K562 (cell line): Measurements from ENCODE around the gene HLA-B. TPM values are rescaled to one million over a fixed set of nuclear protein-coding genes. Genes with fewer than 3 reads are reported as not detected.

Experiments
- ATAC-seq: fragments of 200-7000 bp; cut with Tn5 transposase; 3 replicates; pipeline ENCODE4 v1.9.1; 2020; ENCODE audit warnings: moderate library complexity
- BruUV-seq: library from RNA; stranded (reverse); fragments of 400-500 nt; replicated peaks from 2 replicates; lab custom pipeline; 2021; lab: Mats Ljungman, UMichigan
- CTCF ChIA-PET: fragments of 300-600 bp; formaldehyde crosslinking; extraction: SDS; loops from one replicate; lab custom pipeline; 2021; ENCODE audit warnings: low intra/inter-chr PET ratio; lab: Yijun Ruan, JAX
- POLR2A ChIA-PET: fragments of 300-600, 350-650 bp; sonication (Branson Sonifier 250); formaldehyde crosslinking; extraction: SDS; loops from one replicate; lab custom pipeline; 2021; ENCODE audit warnings: antibody characterized with exemption, inconsistent platforms; lab: Yijun Ruan, JAX
- DNase-seq, 4 experiments: peaks; one replicate each; pipeline versions ENCODE4 v3.0.0 to v3.0.0-alpha.2; 2011 to 2018; ENCODE audit warnings: low spot score in 3 of 4, mixed read lengths in 3 of 4; ENCODE audit errors: extremely low read depth in 1 of 4
- FAIRE-seq: peaks from 2 replicates; lab custom pipeline; 2011; peaks lifted over from hg19 to GRCh38; lab: Jason Lieb, UNC
- H2AFZ ChIP-seq: 2 replicates; pipeline ENCODE4 v1.6.0; 2011; ENCODE audit warnings: low read depth, low read length, control low read depth, inconsistent platforms
- H3K27ac ChIP-seq: fragments of 200-600 bp; 3 replicates; pipeline ENCODE4 v1.8.0; 2011; ENCODE audit warnings: low read depth, mild to moderate bottlenecking, control low read depth, inconsistent platforms, low read length, moderate library complexity, mixed read lengths; ENCODE audit errors: extremely low read depth
- H3K27me3 ChIP-seq, 2 experiments: fragments of 300-600 bp in 1 of 2; 2 replicates in 1 of 2; 3 replicates in 1 of 2; pipeline versions ENCODE4 v1.6.0 to v1.8.0; 2011; ENCODE audit warnings: inconsistent platforms in 2 of 2, low read length in 2 of 2, mild to moderate bottlenecking in 1 of 2, mixed read lengths in 1 of 2, moderate library complexity in 1 of 2; ENCODE audit not compliant: control insufficient read depth in 2 of 2, insufficient read depth in 2 of 2
- H3K36me3 ChIP-seq: fragments of 300-600 bp; 3 replicates; pipeline ENCODE4 v1.8.0; 2011; ENCODE audit warnings: mild to moderate bottlenecking, low read length, inconsistent platforms; ENCODE audit not compliant: control insufficient read depth, insufficient read depth
- H3K4me1 ChIP-seq, 2 experiments: fragments of 200-600 bp in 1 of 2; replicated peaks in 1 of 2; 2 replicates in 1 of 2; 3 replicates in 1 of 2; pipeline versions ENCODE4 v1.5.1 to v1.8.0; 2011; ENCODE audit warnings: inconsistent platforms in 2 of 2, low read length in 2 of 2, mild to moderate bottlenecking in 1 of 2, mixed read lengths in 1 of 2, moderate library complexity in 1 of 2; ENCODE audit not compliant: control insufficient read depth in 2 of 2, insufficient read depth in 2 of 2
- H3K4me2 ChIP-seq: 2 replicates; pipeline ENCODE4 v1.6.1; 2011; ENCODE audit warnings: low read length, control low read depth, inconsistent platforms, mixed read lengths; ENCODE audit not compliant: insufficient read depth
- H3K4me3 ChIP-seq: fragments of 200-600 bp; sonication (generic), shearing (Covaris generic); 2 replicates; pipeline ENCODE4 v1.5.1; 2016; ENCODE audit warnings: control low read depth, inconsistent platforms
- H3K79me2 ChIP-seq: fragments of 200-600 bp; 3 replicates; pipeline ENCODE4 v1.8.0; 2011; ENCODE audit warnings: low read length, inconsistent platforms; ENCODE audit not compliant: control insufficient read depth, insufficient read depth
- H3K9ac ChIP-seq, 2 experiments: 2 replicates each; pipeline versions ENCODE4 v1.6.0 to v1.6.1; 2011; ENCODE audit warnings: low read depth in 2 of 2, low read length in 2 of 2, control low read depth in 1 of 2, inconsistent platforms in 1 of 2, mild to moderate bottlenecking in 1 of 2, mixed read lengths in 1 of 2; ENCODE audit not compliant: insufficient read depth in 1 of 2
- H3K9me1 ChIP-seq: one replicate; pipeline ENCODE4 v1.6.0; 2011; ENCODE audit warnings: inconsistent platforms, mild to moderate bottlenecking, low read length, moderate library complexity; ENCODE audit not compliant: control insufficient read depth, insufficient read depth
- H3K9me3 ChIP-seq: replicated peaks from 2 replicates; pipeline ENCODE4 v1.5.1; 2011; ENCODE audit warnings: low read depth, low read length, inconsistent platforms; ENCODE audit not compliant: control insufficient read depth, insufficient read depth
- H4K20me1 ChIP-seq: replicated peaks from 2 replicates; pipeline ENCODE4 v1.6.1; 2011; ENCODE audit warnings: low read length, inconsistent platforms, mixed read lengths; ENCODE audit not compliant: control insufficient read depth, insufficient read depth
- KLF16 ChIP-seq: IDR thresholded peaks from 2 replicates; pipeline ENCODE4 v1.6.1; 2016; ENCODE audit warnings: antibody characterized with exemption
- NFYB ChIP-seq: IDR thresholded peaks from 2 replicates; pipeline ENCODE4 v1.6.1; 2011; ENCODE audit warnings: mild to moderate bottlenecking, moderate library complexity; ENCODE audit not compliant: insufficient read length; ENCODE audit errors: extremely low read depth
- PCBP1 ChIP-seq: fragments of 200-400 bp; formaldehyde crosslinking; IDR thresholded peaks from 2 replicates; pipeline ENCODE4 v1.6.1; 2018; ENCODE audit warnings: mild to moderate bottlenecking, low read depth, low read length; ENCODE audit not compliant: poor library complexity, severe bottlenecking
- SIX5 ChIP-seq, 2 experiments: IDR thresholded peaks; 2 replicates each; pipeline ENCODE4 v1.6.1; 2011; ENCODE audit warnings: low read length in 2 of 2, borderline replicate concordance in 1 of 2, low read depth in 1 of 2, mild to moderate bottlenecking in 1 of 2, moderate library complexity in 1 of 2; ENCODE audit not compliant: insufficient read depth in 1 of 2
- YY1 ChIP-seq, 3 experiments: IDR thresholded peaks; 2 replicates each; pipeline ENCODE4 v1.6.1; 2011; ENCODE audit warnings: low read length in 2 of 3, mild to moderate bottlenecking in 2 of 3, moderate library complexity in 2 of 3, borderline replicate concordance in 1 of 3, control low read depth in 1 of 3, low read depth in 1 of 3; ENCODE audit not compliant: insufficient read depth in 3 of 3, insufficient replicate concordance in 2 of 3, control insufficient read depth in 1 of 3, insufficient read length in 1 of 3; ENCODE audit errors: extremely low read depth in 1 of 3
- ZNF263 ChIP-seq: sonication (generic); formaldehyde crosslinking; IDR thresholded peaks from 2 replicates; pipeline ENCODE4 v1.8.0; 2022; ENCODE audit warnings: mild to moderate bottlenecking, missing genetic modification reagents, borderline replicate concordance
- WGBS: fragments of 100-300 bp; shearing (Covaris generic); methylation state at CpG from one replicate; pipeline ENCODE4 v1.1.6; 2016; ENCODE audit warnings: low coverage, mixed read lengths; ENCODE audit not compliant: insufficient coverage; ENCODE audit errors: missing lambda C conversion rate; 5-methylcytosine and 5-hydroxymethylcytosine counted together
- in situ Hi-C: fragments of 300-500 bp; cut with MboI; formaldehyde crosslinking; loops from 4 replicates; pipeline ENCODE4 v1.15.0; 2018; ENCODE audit warnings: inconsistent platforms, mixed read lengths
- intact Hi-C: fragments of 100-400 bp; cut with micrococcal nuclease; formaldehyde crosslinking; loops from 2 replicates; pipeline ENCODE4 v1.14.2; 2022
- polyA plus RNA-seq, 8 experiments: library from polyadenylated mRNA; depleted of rRNA in 4 of 8; stranded (reverse) in 5 of 8; unstranded in 3 of 8; fragments of >200 nt; fragmentation: Nextera tagmentation in 2 of 8; fragmentation: Illumina TruSeq in 1 of 8; extraction: Ambion mirVana in 2 of 8; extraction: Trizol in 1 of 8; gene quantifications; 2 replicates each; pipeline versions ENCODE4 v1.2.1 to v1.2.3, GENCODE V29; 2011 to 2014; ENCODE audit warnings: inconsistent platforms in 1 of 8, missing spikeins in 1 of 8
- total RNA-seq, 7 experiments: library from RNA; depleted of rRNA in 6 of 7; stranded (reverse); fragments of >200 nt in 6 of 7; fragmentation: Illumina TruSeq in 2 of 7; extraction: Trizol in 2 of 7; gene quantifications; 2 replicates each; pipeline versions ENCODE4 v1.2.1 to v1.2.3, GENCODE V29; 2011 to 2021; ENCODE audit warnings: low replicate concordance in 1 of 7
- TF ChIP-seq, protein P1 (sequence below), 2 experiments: IDR thresholded peaks in 1 of 2; conservative IDR thresholded peaks in 1 of 2; 2 replicates each; pipeline ENCODE4 v1.6.1; 2016; ENCODE audit warnings: low read depth in 2 of 2, mild to moderate bottlenecking in 1 of 2, missing compliant biosample characterization in 1 of 2, missing genetic modification characterization in 1 of 2, moderate library complexity in 1 of 2

HLA-B gene
- total and polyA plus RNA-seq, 9 of the 15 experiments (the other 6 are each of a cell fraction or from before 2014, with no cell fraction given): 0.07 to 9.7 (median 0.65) TPM; not detected in 2

GRCh38 chr6:31308845-31309175 is 48.2 kb downstream of the HLA-B start:
- TF ChIP-seq KLF16 (no peak), SIX5 (IDR thresholded peaks at IDR 0.05; ENCODE audit: borderline replicate concordance in 1 of 2, insufficient read depth in 1 of 2, low read depth in 1 of 2, low read length in 2 of 2) (no peak)
- TF ChIP-seq, all 486 proteins: peak for 0
- ATAC-seq (peak; percentile 35; the same call in 2 of the 3 replicates), DNase-seq (no peak), FAIRE-seq (no peak)
- peaks cover 8 to 15% of the 10 kb centered on the region in 2 experiments; a peak in 4 of 5 replicates for H3K4me1 ChIP-seq
- no TSS peak for BruUV-seq
- no peak overlapping the region for H3K4me3 ChIP-seq
- H3K9ac ChIP-seq: no peak overlapping the region
- in situ Hi-C loops (no loop called here), intact Hi-C loops (no loop called here)
- WGBS: 5% methylated on average over 11 of the region's 11 CpGs
- H3K4me2 ChIP-seq: no peak overlapping the region
- H4K20me1 ChIP-seq: no peaks in the 10 kb centered on the region; the same call in 1 of the 2 replicates
- H3K9me3 ChIP-seq: no peaks in the 10 kb centered on the region
- ChIA-PET CTCF (no interaction called here), POLR2A (interaction anchor here (0.6 to 2.4 kb wide), 3 partner anchors 12 to 30 kb away, joined by 3 to 15 read pairs (median 3); no protein-coding TSS in a partner anchor)
- H2AFZ ChIP-seq: no peak overlapping the region
- H3K79me2 ChIP-seq: no peaks in the 10 kb centered on the region
- peaks cover 17 to 42% of the 10 kb centered on the region in 2 experiments; a peak in 4 of 5 replicates for H3K27me3 ChIP-seq
- no peaks in the 10 kb centered on the region for H3K9me1 ChIP-seq
- no peaks in the 10 kb centered on the region for H3K36me3 ChIP-seq
- no peak overlapping the region for H3K27ac ChIP-seq

DNA sequence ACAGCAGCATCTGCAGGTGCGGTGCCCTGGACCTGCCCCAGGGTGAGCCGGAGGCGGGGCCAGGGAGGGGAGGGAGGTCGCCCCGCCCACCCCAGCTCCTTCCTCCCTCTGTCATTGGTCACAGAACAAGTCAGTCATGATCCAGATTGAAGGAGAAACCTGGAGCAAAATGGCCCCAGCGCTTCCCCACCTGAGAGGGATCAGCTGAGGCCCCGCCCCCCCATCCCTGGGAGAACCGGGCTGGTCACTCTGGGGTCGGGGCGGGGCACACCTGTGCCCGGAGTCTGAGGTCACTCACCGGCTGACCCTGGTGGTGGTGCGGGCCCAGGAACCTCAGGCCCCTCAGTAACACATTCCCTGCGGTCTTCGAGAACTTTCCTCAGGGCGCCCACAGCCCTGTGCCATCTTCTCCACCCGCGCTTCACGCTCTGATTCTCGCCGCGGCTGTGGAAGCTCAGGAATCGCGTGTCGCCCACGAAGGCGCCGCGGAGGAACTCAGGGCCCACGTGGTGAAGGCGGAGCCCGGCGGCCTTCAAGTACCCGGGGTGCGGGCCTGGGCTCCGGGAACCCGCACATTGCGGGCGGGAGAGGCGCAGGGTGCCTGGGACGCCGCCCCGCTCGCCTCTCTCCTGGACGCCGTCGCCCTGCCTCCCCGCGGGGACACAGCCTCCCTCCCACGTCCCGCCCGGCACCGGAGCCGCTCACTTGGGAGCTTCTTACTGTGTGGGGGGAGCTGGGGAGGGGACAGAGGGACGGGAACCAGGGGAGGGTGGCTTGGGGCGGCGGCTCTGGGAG is 48.7 kb downstream of the HLA-B start:
- Histone ChIP-seq H3K36me3 (no peaks in the 10 kb centered on the region), H3K4me1 (peaks cover 8 to 15% of the 10 kb centered on the region in 2 experiments; a peak in 4 of 5 replicates), H3K27ac (no peak overlapping the region), H3K9ac (no peak overlapping the region), H3K79me2 (no peaks in the 10 kb centered on the region), H3K9me3 (no peaks in the 10 kb centered on the region), H2AFZ (no peak overlapping the region), H3K27me3 (peaks cover 17 to 42% of the 10 kb centered on the region in 2 experiments; a peak in 4 of 5 replicates), H3K4me2 (no peak overlapping the region), H3K4me3 (no peak overlapping the region), H4K20me1 (no peaks in the 10 kb centered on the region; the same call in 1 of the 2 replicates), H3K9me1 (no peaks in the 10 kb centered on the region)
- 30% methylated on average over 33 of the region's 57 CpGs for WGBS
- DNase-seq: peak; percentile 52 to 80 (median 73)
- in situ Hi-C loops: no loop called here
- BruUV-seq: no TSS peak
- ChIA-PET CTCF (interaction anchor here (0.5 kb wide), 1 partner anchor 119 kb away, joined by 3 read pairs; no protein-coding TSS in a partner anchor), POLR2A (interaction anchor here (0.5 to 2.4 kb wide), 4 partner anchors 11 to 30 kb away, joined by 3 to 15 read pairs (median 3); no protein-coding TSS in a partner anchor)
- intact Hi-C loops: no loop called here
- peak; percentile 92 for ATAC-seq
- FAIRE-seq: peak; percentile 19
- TF ChIP-seq, protein P1, sequence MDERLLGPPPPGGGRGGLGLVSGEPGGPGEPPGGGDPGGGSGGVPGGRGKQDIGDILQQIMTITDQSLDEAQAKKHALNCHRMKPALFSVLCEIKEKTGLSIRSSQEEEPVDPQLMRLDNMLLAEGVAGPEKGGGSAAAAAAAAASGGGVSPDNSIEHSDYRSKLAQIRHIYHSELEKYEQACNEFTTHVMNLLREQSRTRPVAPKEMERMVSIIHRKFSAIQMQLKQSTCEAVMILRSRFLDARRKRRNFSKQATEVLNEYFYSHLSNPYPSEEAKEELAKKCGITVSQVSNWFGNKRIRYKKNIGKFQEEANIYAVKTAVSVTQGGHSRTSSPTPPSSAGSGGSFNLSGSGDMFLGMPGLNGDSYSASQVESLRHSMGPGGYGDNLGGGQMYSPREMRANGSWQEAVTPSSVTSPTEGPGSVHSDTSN (CRISPR knock-in tag; IDR thresholded peaks at IDR 0.05; ENCODE audit: low read depth): peak; percentile 49
- TF ChIP-seq, protein P1 (tag; conservative IDR thresholded peaks at IDR 0.05; ENCODE audit: low read depth): peak; percentile 81
- TF ChIP-seq YY1 (IDR thresholded peaks at IDR 0.05; ENCODE audit: borderline replicate concordance in 1 of 3, control insufficient read depth in 1 of 3, extremely low read depth in 1 of 3, insufficient read depth in 3 of 3, insufficient read length in 1 of 3, insufficient replicate concordance in 2 of 3, low read depth in 1 of 3, low read length in 2 of 3) (peak in 1 of 3 experiments; percentile 6), PCBP1 (peak; percentile 38), NFYB (peak; percentile 44), ZNF263 (no peak)
